Lower lobe of right lung (tissue), 2 donors: ENCODE results near the gene YDJC. TPM values are rescaled to one million over a fixed set of nuclear protein-coding genes. Genes with fewer than 3 reads are reported as not detected.

Experiments used
- ATAC-seq, 2 donors: fragments of 200-7000 bp; cut with Tn5 transposase; one replicate each; pipeline ENCODE4 v1.9.1; 2020 to 2022; ENCODE audit warnings: mild to moderate bottlenecking in 2 of 2, moderate library complexity in 2 of 2
- DNase-seq: peaks from one replicate; pipeline ENCODE4 v3.0.0-alpha.2; 2020
- H3K27ac ChIP-seq: fragments of 200-600 bp; one replicate; pipeline ENCODE4 v1.8.0; 2022
- H3K27me3 ChIP-seq: fragments of 200-600 bp; one replicate; pipeline ENCODE4 v1.8.0; 2022; ENCODE audit warnings: low read depth
- H3K36me3 ChIP-seq: fragments of 200-600 bp; one replicate; pipeline ENCODE4 v1.8.0; 2022; ENCODE audit warnings: mild to moderate bottlenecking
- H3K4me1 ChIP-seq: fragments of 200-600 bp; one replicate; pipeline ENCODE4 v1.8.0; 2022
- H3K4me3 ChIP-seq: fragments of 200-600 bp; one replicate; pipeline ENCODE4 v1.8.0; 2022; ENCODE audit warnings: mild to moderate bottlenecking
- H3K9me3 ChIP-seq: fragments of 200-600 bp; one replicate; pipeline ENCODE4 v1.8.0; 2022
- intact Hi-C: fragments of 100-400 bp; cut with DNase I; formaldehyde crosslinking; loops from one replicate; pipeline ENCODE4 v1.11.0; 2022
- total RNA-seq: library from RNA; stranded (reverse); fragmentation: NEBNext Ultra II Directional; extraction: Animal tissue kit (Norgen Biotek cat#: 25700); gene quantifications from one replicate; pipeline ENCODE4 v1.2.1, GENCODE V29; 2021
- TF ChIP-seq, protein P1 (sequence below): fragments of 200-600 bp; IDR thresholded peaks from one replicate; pipeline ENCODE4 v1.8.0; 2022; ENCODE audit warnings: antibody characterized with exemption, mild to moderate bottlenecking
- donor health status: DM: no; HTN: yes; CAD: no; lungs with severe emphysema.

Gene YDJC
- total RNA-seq, 1 donor from 2014 or later: 13.1 TPM

DNA sequence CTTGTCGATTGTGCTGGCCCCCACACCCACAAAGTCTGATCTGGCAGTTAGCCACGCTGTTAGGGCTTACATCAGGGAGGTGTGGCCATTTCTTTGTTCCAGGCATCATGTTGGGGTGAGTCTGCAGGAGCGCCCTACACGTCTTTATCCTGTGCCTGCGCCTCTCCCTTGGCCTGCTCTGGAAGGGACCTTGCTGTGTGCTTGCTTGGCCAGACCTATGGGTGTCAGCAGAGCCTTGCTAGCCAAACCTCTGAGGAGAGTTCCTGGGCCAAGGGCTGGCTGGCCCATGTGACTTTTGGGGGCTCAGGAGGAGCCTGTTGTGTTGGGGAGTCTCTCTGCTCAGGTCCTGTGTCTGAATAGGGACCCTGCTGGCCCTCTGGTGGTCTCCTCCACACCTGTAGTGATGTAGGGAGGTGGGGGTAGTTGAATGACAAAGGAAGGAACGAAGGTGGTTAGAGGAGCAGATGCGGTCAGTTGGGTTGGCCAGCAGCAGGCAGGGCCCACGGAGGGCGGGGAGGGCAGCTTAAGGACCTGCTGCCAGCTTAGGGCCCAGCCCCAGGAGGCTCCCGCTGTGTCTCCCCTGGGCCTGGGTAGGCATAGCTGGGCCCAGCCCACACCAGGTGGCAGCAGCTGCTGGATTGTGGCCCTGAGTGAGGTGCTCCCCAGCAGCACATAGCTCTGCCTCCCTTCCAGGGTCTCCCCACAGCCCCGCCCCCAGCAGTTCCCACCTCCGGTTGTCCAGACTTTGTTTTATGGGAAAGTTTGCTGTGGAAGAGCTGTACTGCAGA lies 43.9 kb upstream of the YDJC start:
- TF ChIP-seq, protein P1, sequence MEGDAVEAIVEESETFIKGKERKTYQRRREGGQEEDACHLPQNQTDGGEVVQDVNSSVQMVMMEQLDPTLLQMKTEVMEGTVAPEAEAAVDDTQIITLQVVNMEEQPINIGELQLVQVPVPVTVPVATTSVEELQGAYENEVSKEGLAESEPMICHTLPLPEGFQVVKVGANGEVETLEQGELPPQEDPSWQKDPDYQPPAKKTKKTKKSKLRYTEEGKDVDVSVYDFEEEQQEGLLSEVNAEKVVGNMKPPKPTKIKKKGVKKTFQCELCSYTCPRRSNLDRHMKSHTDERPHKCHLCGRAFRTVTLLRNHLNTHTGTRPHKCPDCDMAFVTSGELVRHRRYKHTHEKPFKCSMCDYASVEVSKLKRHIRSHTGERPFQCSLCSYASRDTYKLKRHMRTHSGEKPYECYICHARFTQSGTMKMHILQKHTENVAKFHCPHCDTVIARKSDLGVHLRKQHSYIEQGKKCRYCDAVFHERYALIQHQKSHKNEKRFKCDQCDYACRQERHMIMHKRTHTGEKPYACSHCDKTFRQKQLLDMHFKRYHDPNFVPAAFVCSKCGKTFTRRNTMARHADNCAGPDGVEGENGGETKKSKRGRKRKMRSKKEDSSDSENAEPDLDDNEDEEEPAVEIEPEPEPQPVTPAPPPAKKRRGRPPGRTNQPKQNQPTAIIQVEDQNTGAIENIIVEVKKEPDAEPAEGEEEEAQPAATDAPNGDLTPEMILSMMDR: no peak
- H3K4me3 ChIP-seq: no peak overlapping the region
- no peaks in the 10 kb centered on the region for H3K27me3 ChIP-seq
- DNase-seq: no peak
- intact Hi-C loops: no loop called here
- peaks cover 68% of the 10 kb centered on the region for H3K36me3 ChIP-seq
- H3K9me3 ChIP-seq: no peaks in the 10 kb centered on the region
- no peaks in the 10 kb centered on the region for H3K4me1 ChIP-seq
- no peak overlapping the region for H3K27ac ChIP-seq
- peak in 1 of 2 donors; percentile 29 for ATAC-seq

DNA sequence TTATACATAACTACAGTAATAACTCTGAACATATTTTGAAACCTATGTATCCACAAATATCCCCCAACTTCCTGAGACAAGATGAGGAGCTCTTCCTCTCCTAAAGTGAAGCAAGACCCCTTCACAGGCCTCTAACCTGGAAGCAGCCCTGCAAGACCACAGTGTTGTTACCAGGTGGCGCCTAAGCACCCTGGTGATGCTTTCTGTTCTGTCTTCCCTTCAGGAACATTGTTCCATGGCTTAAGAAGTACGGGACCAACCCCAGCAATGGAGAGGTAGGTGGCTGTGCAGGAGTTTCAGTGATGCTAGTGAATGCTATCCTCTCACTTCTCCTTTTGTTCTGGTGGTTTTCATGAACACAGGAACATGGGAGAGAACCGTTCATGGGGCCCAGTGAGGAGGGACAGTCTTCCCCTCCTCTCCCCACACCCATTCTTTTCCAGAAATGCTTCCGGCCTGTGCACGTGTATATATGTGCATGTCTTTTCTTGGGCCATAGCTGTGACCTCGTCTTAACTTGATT lies 42.3 kb upstream of the YDJC start:
- H3K4me3 ChIP-seq: no peak overlapping the region
- peaks cover 68% of the 10 kb centered on the region for H3K36me3 ChIP-seq
- no peaks in the 10 kb centered on the region for H3K9me3 ChIP-seq
- intact Hi-C loops: no loop called here
- ATAC-seq (no peak), DNase-seq (no peak)
- no peaks in the 10 kb centered on the region for H3K27me3 ChIP-seq
- peaks cover 2% of the 10 kb centered on the region for H3K4me1 ChIP-seq
- TF ChIP-seq, protein P1: no peak
- no peak overlapping the region for H3K27ac ChIP-seq

DNA sequence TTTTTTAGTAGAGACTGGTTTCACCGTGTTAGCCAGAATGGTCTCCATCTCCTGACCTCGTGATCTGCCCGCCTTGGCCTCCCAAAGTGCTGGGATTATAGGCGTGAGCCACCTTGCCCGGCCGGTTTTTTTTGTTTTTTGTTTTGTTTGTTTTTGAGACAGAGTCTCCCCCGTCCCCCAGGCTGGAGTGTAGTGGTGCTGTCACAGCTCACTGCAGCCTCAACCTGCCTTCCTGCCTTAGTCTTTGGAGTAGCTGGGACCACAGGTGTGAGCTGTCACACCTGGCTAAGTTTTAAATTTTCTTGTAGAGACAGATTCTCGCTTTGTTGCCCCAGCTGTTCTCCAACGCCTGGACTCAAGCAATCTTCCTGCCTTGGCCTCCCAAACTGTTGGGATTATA lies 39.2 kb upstream of the YDJC start:
- Histone ChIP-seq H3K36me3 (peaks cover 48% of the 10 kb centered on the region), H3K27ac (no peak overlapping the region), H3K9me3 (no peaks in the 10 kb centered on the region), H3K4me1 (peaks cover 12% of the 10 kb centered on the region), H3K4me3 (no peak overlapping the region), H3K27me3 (no peaks in the 10 kb centered on the region)
- TF ChIP-seq, protein P1: no peak
- no peak for DNase-seq
- no peak for ATAC-seq
- intact Hi-C loops: no loop called here

DNA sequence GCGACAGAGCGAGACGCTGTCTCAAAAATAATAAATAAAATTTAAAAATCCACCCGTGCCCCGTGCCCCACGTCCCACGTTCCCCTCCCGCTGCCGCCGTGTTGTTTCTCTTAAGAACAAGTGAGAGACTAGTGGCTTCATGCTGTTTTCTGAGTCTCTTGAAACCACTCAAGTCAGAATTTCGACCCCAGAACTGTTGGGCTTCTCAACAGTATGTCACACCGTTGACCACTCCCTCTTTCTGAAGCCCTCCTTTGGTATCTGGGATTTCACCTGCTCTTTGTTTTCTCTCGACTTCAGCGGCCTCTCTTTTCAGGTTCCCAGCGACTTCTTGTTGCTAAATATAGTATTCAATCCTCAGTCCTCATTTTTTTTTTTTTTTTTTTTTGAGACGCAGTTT lies 37.0 kb upstream of the YDJC start:
- intact Hi-C loops: no loop called here
- DNase-seq (no peak), ATAC-seq (no peak)
- H3K4me1 ChIP-seq: peaks cover 12% of the 10 kb centered on the region
- peaks cover 26% of the 10 kb centered on the region for H3K36me3 ChIP-seq
- H3K27ac ChIP-seq: peak overlapping the region; percentile 97
- no peaks in the 10 kb centered on the region for H3K27me3 ChIP-seq
- TF ChIP-seq, protein P1: no peak
- no peaks in the 10 kb centered on the region for H3K9me3 ChIP-seq
- peak overlapping the region; percentile 77 for H3K4me3 ChIP-seq

DNA sequence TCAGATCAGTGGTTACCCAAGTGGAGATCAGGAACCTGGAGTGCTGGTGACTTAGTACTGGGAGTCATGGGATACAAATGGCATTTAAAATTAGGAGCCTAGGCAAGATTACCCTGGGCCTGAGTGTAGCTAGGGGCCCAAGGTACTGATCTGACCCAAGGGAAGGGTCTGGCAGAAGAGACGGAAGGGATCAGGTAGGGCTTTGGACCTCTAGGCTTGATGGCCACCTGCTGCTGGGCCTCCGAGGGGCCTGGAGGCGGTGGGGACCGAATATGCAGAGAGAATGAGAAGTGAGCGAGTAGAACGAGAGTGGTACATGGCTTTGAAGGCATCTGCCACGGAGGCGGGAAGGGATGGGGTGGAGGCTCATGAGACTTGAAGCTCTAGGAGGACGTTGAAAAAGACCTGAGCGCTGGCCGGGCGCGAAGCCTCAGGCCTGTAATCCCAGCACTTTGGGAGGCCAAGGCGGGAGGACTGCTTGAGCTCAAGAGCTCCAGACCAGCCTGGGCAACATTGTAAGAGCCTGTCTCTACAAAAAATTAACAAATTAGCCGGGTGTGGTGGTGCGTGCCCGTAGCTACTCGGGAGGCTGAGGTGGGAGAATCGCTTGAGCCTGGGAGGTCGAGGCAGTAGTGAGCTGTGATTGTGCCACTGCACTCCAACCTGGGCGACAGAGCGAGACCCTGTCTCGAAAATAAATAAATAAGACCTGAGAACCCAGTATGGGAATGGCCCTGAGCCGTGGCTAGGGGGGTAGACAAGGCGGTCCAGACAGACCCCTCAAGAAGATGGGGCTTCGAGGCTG lies 35.4 kb upstream of the YDJC start:
- no peaks in the 10 kb centered on the region for H3K9me3 ChIP-seq
- TF ChIP-seq, protein P1: no peak
- peaks cover 10% of the 10 kb centered on the region for H3K36me3 ChIP-seq
- peak overlapping the region; percentile 77 for H3K4me3 ChIP-seq
- DNase-seq: no peak
- H3K4me1 ChIP-seq: peaks cover 12% of the 10 kb centered on the region
- intact Hi-C loops: no loop called here
- no peaks in the 10 kb centered on the region for H3K27me3 ChIP-seq
- H3K27ac ChIP-seq: peak overlapping the region; percentile 97
- ATAC-seq: no peak
